Smooth muscle cell (in vitro differentiated cells): ENCODE data around the gene FCN2. TPM values are rescaled to one million over a fixed set of nuclear protein-coding genes. Genes with fewer than 3 reads are reported as not detected.

Experiments used
- DNase-seq: peaks from one replicate; lab custom pipeline; 2025; ENCODE audit not compliant: unreplicated experiment; lab: John Stamatoyannopoulos, UW
- H2AFZ ChIP-seq: fragments of 200-600 bp; sonication (generic); 2 replicates; pipeline ENCODE4 v1.6.0; 2016; ENCODE audit warnings: antibody characterized with exemption, low read depth, mild to moderate bottlenecking
- H3F3A ChIP-seq: fragments of 200-600 bp; sonication (generic); 2 replicates; pipeline ENCODE4 v1.6.0; 2017; ENCODE audit warnings: antibody characterized with exemption, low read depth
- H3K27ac ChIP-seq: fragments of 200-600 bp; sonication (generic); 2 replicates; pipeline ENCODE4 v1.5.1; 2016; ENCODE audit warnings: low read depth, mild to moderate bottlenecking
- H3K27me3 ChIP-seq: fragments of 200-600 bp; sonication (generic); 2 replicates; pipeline ENCODE4 v1.6.1; 2016; ENCODE audit warnings: low read depth, mild to moderate bottlenecking
- H3K36me3 ChIP-seq: fragments of 200-600 bp; sonication (generic); 2 replicates; pipeline ENCODE4 v1.5.1; 2016; ENCODE audit warnings: low read depth
- H3K4me1 ChIP-seq: fragments of 200-600 bp; sonication (generic); 2 replicates; pipeline ENCODE4 v1.5.1; 2016; ENCODE audit warnings: low read depth
- H3K4me2 ChIP-seq: fragments of 200-600 bp; sonication (generic); 2 replicates; pipeline ENCODE4 v1.6.0; 2016; ENCODE audit warnings: mild to moderate bottlenecking
- H3K4me3 ChIP-seq: fragments of 200-600 bp; sonication (generic); 2 replicates; pipeline ENCODE4 v1.5.1; 2016; ENCODE audit warnings: mild to moderate bottlenecking
- H3K79me2 ChIP-seq: fragments of 200-600 bp; sonication (generic); 2 replicates; pipeline ENCODE4 v1.6.0; 2016; ENCODE audit warnings: low read depth, mild to moderate bottlenecking
- H3K9ac ChIP-seq: fragments of 200-600 bp; sonication (generic); 2 replicates; pipeline ENCODE4 v1.6.0; 2016; ENCODE audit warnings: low read depth
- H3K9me3 ChIP-seq: fragments of 200-600 bp; sonication (generic); replicated peaks from 2 replicates; pipeline ENCODE4 v1.5.1; 2016; ENCODE audit warnings: low read depth
- H4K20me1 ChIP-seq: fragments of 200-600 bp; sonication (generic); 2 replicates; pipeline ENCODE4 v1.6.0; 2016; ENCODE audit warnings: low read depth
- CTCF ChIP-seq: fragments of 200-600 bp; sonication (generic); IDR thresholded peaks from 2 replicates; pipeline ENCODE4 v1.5.1; 2017; ENCODE audit warnings: borderline replicate concordance, mild to moderate bottlenecking, antibody characterized with exemption; ENCODE audit not compliant: insufficient read depth, poor library complexity, severe bottlenecking
- WGBS: methylation state at CpG from one replicate; pipeline ENCODE4 v1.1.7; 2016; ENCODE audit warnings: low lambda C conversion rate; 5-methylcytosine and 5-hydroxymethylcytosine counted together
- polyA plus RNA-seq: library from polyadenylated mRNA; unstranded; fragments of >200 nt; fragmentation: Nextera tagmentation; extraction: Ambion mirVana; gene quantifications from 2 replicates; pipeline ENCODE4 v1.2.1, GENCODE V29; 2016
- total RNA-seq: library from RNA; depleted of rRNA; stranded (reverse); fragments of >200 nt; gene quantifications from 2 replicates; pipeline ENCODE4 v1.2.3, GENCODE V29; 2014

Gene FCN2
- total and polyA plus RNA-seq, 2 experiments from 2014 or later = not detected

DNA sequence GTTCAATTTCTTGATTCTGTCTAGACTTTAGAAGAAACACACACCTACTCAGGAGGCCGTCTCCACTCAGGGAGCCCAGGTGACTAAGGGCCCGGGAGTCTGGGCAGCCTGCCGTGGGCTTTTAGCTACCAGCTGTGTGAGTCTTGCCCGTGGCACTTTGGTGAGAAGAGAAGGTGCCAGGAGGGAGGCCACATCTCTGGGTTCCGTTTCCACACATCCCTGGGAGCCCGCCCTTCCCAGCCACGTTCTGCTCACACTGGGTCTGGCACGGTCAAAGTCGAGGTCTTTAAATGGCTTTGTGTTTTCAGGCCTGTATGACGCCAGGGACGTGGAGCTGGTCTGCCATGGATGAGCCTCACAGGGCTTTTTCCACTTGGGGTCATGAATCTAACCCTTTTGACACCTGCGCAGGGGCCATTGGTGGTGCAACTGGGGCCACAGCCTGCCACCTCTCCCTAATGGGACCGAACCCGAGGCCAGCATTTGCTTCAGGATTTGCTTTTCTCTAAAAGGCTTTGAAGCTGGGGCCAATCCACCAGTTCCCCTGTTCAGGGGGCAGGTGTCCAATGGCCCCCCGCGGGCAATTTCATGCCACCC, 17.2 kb upstream of the FCN2 start:
- DNase-seq = no peak
- Histone ChIP-seq H3K79me2 (no peaks in the 10 kb centered on the region), H3K27me3 (no peaks in the 10 kb centered on the region), H3K9ac (no peak overlapping the region), H3K27ac (no peak overlapping the region), H3K9me3 (no peaks in the 10 kb centered on the region), H3K4me2 (no peak overlapping the region), H4K20me1 (no peaks in the 10 kb centered on the region), H3K4me1 (no peaks in the 10 kb centered on the region), H3K36me3 (no peaks in the 10 kb centered on the region), H3K4me3 (no peak overlapping the region), H2AFZ (no peak overlapping the region), H3F3A (peaks cover 17% of the 10 kb centered on the region)
- 89% methylated on average over 16 of the region's 16 CpGs for whole genome bisulfite sequencing
- no peak for TF ChIP-seq CTCF

GRCh38 chr9:134863941-134864820, 16.4 kb upstream of the FCN2 start:
- Histone ChIP-seq H3K9ac (no peak overlapping the region), H3K79me2 (no peaks in the 10 kb centered on the region), H3K27ac (no peak overlapping the region), H3K4me3 (no peak overlapping the region), H3K4me1 (no peaks in the 10 kb centered on the region), H3F3A (peaks cover 12% of the 10 kb centered on the region), H3K27me3 (no peaks in the 10 kb centered on the region), H3K9me3 (no peaks in the 10 kb centered on the region), H4K20me1 (no peaks in the 10 kb centered on the region), H3K36me3 (no peaks in the 10 kb centered on the region), H2AFZ (no peak overlapping the region), H3K4me2 (no peak overlapping the region)
- no peak for DNase-seq
- no peak for TF ChIP-seq CTCF
- WGBS = 88% methylated on average over 28 of the region's 28 CpGs

- no peaks in the 10 kb centered on the region for H3K79me2 ChIP-seq
- H3K36me3 ChIP-seq = no peaks in the 10 kb centered on the region
- H3K27ac ChIP-seq = no peak overlapping the region
- no peak overlapping the region for H3K4me2 ChIP-seq
- H3K9me3 ChIP-seq = no peaks in the 10 kb centered on the region
- no peak overlapping the region for H2AFZ ChIP-seq
- no peaks in the 10 kb centered on the region for H3K27me3 ChIP-seq
- peaks cover 11% of the 10 kb centered on the region for H3F3A ChIP-seq
- no peak overlapping the region for H3K9ac ChIP-seq
- DNase-seq = no peak
- H4K20me1 ChIP-seq = no peaks in the 10 kb centered on the region
- H3K4me1 ChIP-seq = no peaks in the 10 kb centered on the region
- no peak overlapping the region for H3K4me3 ChIP-seq
- TF ChIP-seq CTCF = no peak
- WGBS = 95% methylated on average over 13 of the region's 13 CpGs
Measured at GRCh38 chr9:134864821-134865190, 15.8 kb upstream of the FCN2 start.
